HepG2 (cell line): ENCODE measurements around the gene TBC1D3H. TPM values are rescaled to one million over a fixed set of nuclear protein-coding genes. Genes with fewer than 3 reads are reported as not detected.
"Not testable (repeated sequence)": the region's sequence is repeated elsewhere in the genome, so short reads cannot be mapped to it uniquely, and the experiment has no call there.

Experiments
- ATAC-seq: fragments of 200-7000 bp; cut with Tn5 transposase; 3 replicates; pipeline ENCODE4 v1.9.1; 2020; ENCODE audit warnings: mild to moderate bottlenecking, moderate library complexity
- Bru-seq: library from RNA; stranded (reverse); fragments of 400-500 nt; gene quantifications from one replicate; lab custom pipeline; 2021; lab: Mats Ljungman, UMichigan
- BruChase-seq, 2 experiments: library from RNA; stranded (reverse); fragments of 400-500 nt; gene quantifications; one replicate each; lab custom pipeline; 2021; lab: Mats Ljungman, UMichigan
- BruUV-seq: library from RNA; stranded (reverse); fragments of 400-500 nt; replicated peaks from 2 replicates; lab custom pipeline; 2021; lab: Mats Ljungman, UMichigan
- CTCF ChIA-PET: fragments of 300-600 bp; formaldehyde crosslinking; extraction: SDS; loops from one replicate; lab custom pipeline; 2021; ENCODE audit warnings: low total read pairs, inconsistent platforms, low intra/inter-chr PET ratio; lab: Yijun Ruan, JAX
- POLR2A ChIA-PET: fragments of 350-600 bp; sonication (Branson Sonifier 250); formaldehyde crosslinking; loops from one replicate; lab custom pipeline; 2020; ENCODE audit warnings: antibody characterized with exemption, inconsistent platforms; lab: Yijun Ruan, JAX
- DNase-seq: peaks from one replicate; pipeline ENCODE4 v3.0.0-alpha.2; 2015; ENCODE audit warnings: low spot score
- FAIRE-seq: peaks from 3 replicates; lab custom pipeline; 2011; peaks lifted over from hg19 to GRCh38; lab: Jason Lieb, UNC
- H2AFZ ChIP-seq: one replicate; pipeline ENCODE4 v1.6.1; 2011; ENCODE audit warnings: low read length, inconsistent platforms
- H3K27ac ChIP-seq: fragments of 300-600 bp; 3 replicates; pipeline ENCODE4 v1.8.0; 2011; ENCODE audit warnings: mixed run types, mild to moderate bottlenecking, mixed read lengths, low read length, inconsistent platforms; ENCODE audit not compliant: insufficient read depth; ENCODE audit errors: extremely low read length
- H3K27me3 ChIP-seq, 2 experiments: fragments of 200-600 bp in 1 of 2; 2 replicates in 1 of 2; 3 replicates in 1 of 2; pipeline versions ENCODE4 v1.6.0 to v1.8.0; 2011; ENCODE audit warnings: low read length in 2 of 2, mild to moderate bottlenecking in 2 of 2, moderate library complexity in 2 of 2, inconsistent platforms in 1 of 2; ENCODE audit not compliant: insufficient read depth in 2 of 2, control insufficient read depth in 1 of 2
- H3K36me3 ChIP-seq, 2 experiments: fragments of 200-600 bp in 1 of 2; replicated peaks in 1 of 2; 2 replicates in 1 of 2; 3 replicates in 1 of 2; pipeline versions ENCODE4 v1.5.1 to v1.8.0; 2011; ENCODE audit warnings: low read length in 2 of 2, inconsistent platforms in 1 of 2; ENCODE audit not compliant: insufficient read depth in 2 of 2, control insufficient read depth in 1 of 2
- H3K4me1 ChIP-seq: 2 replicates; pipeline ENCODE4 v1.5.1; 2012; ENCODE audit warnings: low read length, inconsistent platforms; ENCODE audit not compliant: insufficient read depth
- H3K4me2 ChIP-seq: 2 replicates; pipeline ENCODE4 v1.6.0; 2011; ENCODE audit warnings: low read depth, low read length, inconsistent platforms
- H3K4me3 ChIP-seq, 3 experiments: fragments of 200-600 bp in 1 of 3; sonication (generic), shearing (Covaris generic) in 1 of 3; replicated peaks in 1 of 3; 2 replicates each; pipeline ENCODE4 v1.5.1; 2011 to 2016; ENCODE audit warnings: low read length in 3 of 3, inconsistent platforms in 2 of 3, low read depth in 2 of 3, mild to moderate bottlenecking in 2 of 3, control low read depth in 1 of 3, mixed read lengths in 1 of 3; ENCODE audit not compliant: insufficient read depth in 1 of 3
- H3K79me2 ChIP-seq: one replicate; pipeline ENCODE4 v1.6.1; 2011; ENCODE audit warnings: low read length, inconsistent platforms; ENCODE audit not compliant: insufficient read depth
- H3K9ac ChIP-seq: 2 replicates; pipeline ENCODE4 v1.6.0; 2011; ENCODE audit warnings: mild to moderate bottlenecking, low read depth, low read length, inconsistent platforms; ENCODE audit not compliant: insufficient read depth
- H3K9me3 ChIP-seq: 2 replicates; pipeline ENCODE4 v1.5.1; 2012; ENCODE audit warnings: mild to moderate bottlenecking, low read length
- H4K20me1 ChIP-seq: 2 replicates; pipeline ENCODE4 v1.6.0; 2011; ENCODE audit warnings: inconsistent platforms, mild to moderate bottlenecking, low read length, moderate library complexity; ENCODE audit not compliant: insufficient read depth
- WGBS: methylation state at CpG from one replicate; pipeline ENCODE4 v1.1.6; 2017; ENCODE audit warnings: low lambda C conversion rate; 5-methylcytosine and 5-hydroxymethylcytosine counted together
- in situ Hi-C: cut with HindIII; loops from 2 replicates; pipeline ENCODE4 v1.10.0; 2017; ENCODE audit warnings: low pct_unique_long_range_greater_than_20kb; ENCODE audit not compliant: extremely low pct_ligation_motif_present
- intact Hi-C: fragments of 100-400 bp; cut with micrococcal nuclease; formaldehyde crosslinking; loops from one replicate; pipeline ENCODE4 v1.10.0; 2022; ENCODE audit not compliant: unreplicated experiment
- long read RNA-seq, 2 experiments: library from RNA in 1 of 2; library from polyadenylated mRNA in 1 of 2; stranded (forward) in 1 of 2; unstranded in 1 of 2; transcript quantifications; one replicate each; pipeline ENCODE4 v2.0.0, GENCODE V29; 2019 to 2022
- polyA minus RNA-seq, 3 experiments: library from RNA; depleted of rRNA, polyadenylated mRNA; stranded (reverse); fragments of >200 nt; gene quantifications; 2 replicates each; pipeline ENCODE4 v1.2.3, GENCODE V29; 2011; ENCODE audit warnings: low replicate concordance in 1 of 3
- polyA plus RNA-seq, 8 experiments: library from polyadenylated mRNA; depleted of rRNA in 3 of 8; stranded (reverse) in 7 of 8; unstranded in 1 of 8; fragments of >200 nt; fragmentation: Illumina TruSeq in 4 of 8; extraction: Trizol in 4 of 8; gene quantifications; 2 replicates each; pipeline versions ENCODE4 v1.2.1 to v1.2.3, GENCODE V29; 2011 to 2016; ENCODE audit warnings: low read depth in 4 of 8, missing spikeins in 1 of 8, mixed read lengths in 1 of 8; ENCODE audit not compliant: insufficient read depth in 1 of 8
- total RNA-seq, 5 experiments: library from RNA; depleted of rRNA; stranded (reverse); fragments of >200 nt; fragmentation: Illumina TruSeq; extraction: Trizol; gene quantifications; 2 replicates each; pipeline ENCODE4 v1.2.3, GENCODE V29; 2016; ENCODE audit warnings: low read depth in 1 of 5
- TF ChIP-seq, protein P1 (sequence below): sonication (generic); formaldehyde crosslinking; IDR thresholded peaks from 2 replicates; pipeline ENCODE4 v1.5.0; 2020; ENCODE audit warnings: mild to moderate bottlenecking, missing genetic modification reagents, moderate library complexity

TBC1D3H gene
- 0.09 TPM in 1 of 2 replicates, not detected in the other for total RNA-seq (2016; rRNA removed; fragmentation: Illumina TruSeq; extraction: Trizol)
- not detected in 2 replicates for total RNA-seq (2016; cell fraction: cytosol; rRNA removed; fragmentation: Illumina TruSeq; extraction: Trizol; ENCODE audit: low read depth)
- total RNA-seq (2016; cell fraction: insoluble cytoplasmic fraction; rRNA removed; fragmentation: Illumina TruSeq; extraction: Trizol), result not detected in 2 replicates
- not detected in 2 replicates for total RNA-seq (2016; cell fraction: membrane; rRNA removed; fragmentation: Illumina TruSeq; extraction: Trizol)
- not detected in 2 replicates for total RNA-seq (2016; cell fraction: nucleus; rRNA removed; fragmentation: Illumina TruSeq; extraction: Trizol)
- polyA plus RNA-seq (2011; rRNA removed), result not detected in 2 replicates
- polyA plus RNA-seq (2011; cell fraction: cytosol; rRNA removed), result 0.05 and 0.40 TPM in 2 replicates
- polyA plus RNA-seq (2011; cell fraction: nucleus; rRNA removed), result not detected in 2 replicates
- 0.82 TPM in 1 of 2 replicates, not detected in the other for polyA plus RNA-seq (2012)
- polyA plus RNA-seq (2016; cell fraction: cytosol; fragmentation: Illumina TruSeq; extraction: Trizol; ENCODE audit: low read depth), result not detected in 2 replicates
- polyA plus RNA-seq (2016; cell fraction: insoluble cytoplasmic fraction; fragmentation: Illumina TruSeq; extraction: Trizol; ENCODE audit: low read depth), result not detected in 2 replicates
- polyA plus RNA-seq (2016; cell fraction: membrane; fragmentation: Illumina TruSeq; extraction: Trizol; ENCODE audit: low read depth), result not detected in 2 replicates
- polyA plus RNA-seq (2016; cell fraction: nucleus; fragmentation: Illumina TruSeq; extraction: Trizol; ENCODE audit: insufficient read depth, low read depth), result not detected in 2 replicates
- polyA minus RNA-seq (2011; rRNA and poly(A)+ RNA removed; ENCODE audit: low replicate concordance), result not detected in 2 replicates
- polyA minus RNA-seq (2011; cell fraction: cytosol; rRNA and poly(A)+ RNA removed), result not detected in 2 replicates
- polyA minus RNA-seq (2011; cell fraction: nucleus; rRNA and poly(A)+ RNA removed), result not detected in 2 replicates
- not detected for Bru-seq, nascent RNA
- BruChase-seq, experiment 1, labeled RNA remaining after a 6-hour chase, result not detected
- BruChase-seq, experiment 2, labeled RNA remaining after a 2-hour chase, result not detected
- long read RNA-seq, experiment 1, result 0 reads
- long read RNA-seq, experiment 2, result 0 reads

DNA sequence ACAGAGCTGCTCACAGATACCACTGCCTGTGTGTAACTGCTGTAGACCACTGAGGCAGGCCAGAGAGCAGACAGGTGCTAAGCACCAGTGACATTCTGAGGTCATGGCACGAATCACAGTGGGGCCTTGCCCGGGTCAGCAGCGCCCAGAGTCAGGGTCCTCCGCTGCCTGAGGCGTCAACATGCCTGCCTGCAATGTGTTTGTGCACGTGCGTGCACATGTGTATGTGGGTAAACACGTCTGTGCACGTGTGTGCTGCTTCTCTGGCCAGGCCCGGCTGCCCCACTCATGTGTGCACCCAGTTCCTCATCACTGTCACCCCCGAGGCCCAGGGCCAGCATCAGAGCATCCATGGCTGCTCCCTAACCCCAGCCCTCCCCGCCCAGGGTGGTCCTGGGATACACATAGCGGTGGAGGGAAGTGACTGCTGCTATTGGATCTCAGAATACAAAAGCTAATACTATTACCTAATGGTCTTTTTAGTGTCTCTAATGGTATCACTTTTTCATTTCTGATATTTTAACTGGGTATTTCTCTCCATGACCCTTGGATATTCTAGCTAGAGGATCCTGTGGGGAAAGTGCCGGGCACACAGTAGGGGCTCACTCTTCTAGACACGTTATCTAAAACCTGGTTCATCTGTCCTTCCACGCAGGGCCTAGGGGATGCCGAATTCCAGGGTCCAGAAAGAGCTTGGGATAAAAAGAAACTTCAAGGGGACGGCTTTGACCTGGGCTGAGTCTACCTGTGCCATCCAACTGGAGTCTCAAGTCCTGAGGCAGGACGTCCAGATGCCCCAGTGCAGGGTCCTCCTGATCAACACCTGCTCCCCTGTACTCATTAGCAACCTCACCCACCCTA, at the start of gene TBC1D3H:
Gene TBC1D3H, minus strand, starts transcription at position 51 of the 861 bp plus-strand sequence. CDS start 1,540 bp downstream, outside the sequence.
- H3K27me3 ChIP-seq, POLR2A ChIA-PET, FAIRE-seq, H3K4me2 ChIP-seq, H3K79me2 ChIP-seq, intact Hi-C loops, H3K27ac ChIP-seq, H3K36me3 ChIP-seq, H3K9me3 ChIP-seq, ATAC-seq, H4K20me1 ChIP-seq, CTCF ChIA-PET, DNase-seq, H3K9ac ChIP-seq, in situ Hi-C loops, H3K4me3 ChIP-seq, H3K4me1 ChIP-seq, BruUV-seq, H2AFZ ChIP-seq: not testable (repeated sequence)
- WGBS, result 10% methylated on average over 6 of the region's 19 CpGs

DNA sequence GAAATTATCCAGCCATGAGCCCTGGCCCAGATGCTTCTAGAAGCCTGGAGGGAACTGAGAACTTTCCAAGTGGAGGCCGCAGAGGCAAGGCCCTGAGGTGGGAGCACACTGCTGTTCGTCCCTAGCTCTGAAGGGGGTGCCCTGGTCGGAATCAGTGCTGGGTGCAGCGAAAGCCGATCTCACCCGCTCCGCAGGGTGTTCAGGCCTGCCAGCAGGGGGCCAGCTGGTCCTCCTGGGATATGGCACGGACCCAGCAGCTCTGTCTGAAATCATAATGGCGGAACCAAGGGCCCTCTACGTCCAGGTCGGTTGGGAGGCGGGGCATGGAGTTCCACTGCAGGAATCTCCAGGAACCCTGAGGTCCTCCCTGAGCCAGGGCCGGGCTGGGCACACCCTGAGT, 40.7 kb upstream of the TBC1D3H start:
- H3K27me3 ChIP-seq, H3K9ac ChIP-seq, H4K20me1 ChIP-seq, BruUV-seq, DNase-seq, H3K4me3 ChIP-seq, in situ Hi-C loops, H3K36me3 ChIP-seq, H3K4me1 ChIP-seq, ATAC-seq, H3K9me3 ChIP-seq, H2AFZ ChIP-seq, POLR2A ChIA-PET, intact Hi-C loops, H3K27ac ChIP-seq, H3K79me2 ChIP-seq, CTCF ChIA-PET, H3K4me2 ChIP-seq, FAIRE-seq: not testable (repeated sequence)
- no CpG with 5 or more reads among the region's 13 CpGs for WGBS
- TF ChIP-seq, protein P1, sequence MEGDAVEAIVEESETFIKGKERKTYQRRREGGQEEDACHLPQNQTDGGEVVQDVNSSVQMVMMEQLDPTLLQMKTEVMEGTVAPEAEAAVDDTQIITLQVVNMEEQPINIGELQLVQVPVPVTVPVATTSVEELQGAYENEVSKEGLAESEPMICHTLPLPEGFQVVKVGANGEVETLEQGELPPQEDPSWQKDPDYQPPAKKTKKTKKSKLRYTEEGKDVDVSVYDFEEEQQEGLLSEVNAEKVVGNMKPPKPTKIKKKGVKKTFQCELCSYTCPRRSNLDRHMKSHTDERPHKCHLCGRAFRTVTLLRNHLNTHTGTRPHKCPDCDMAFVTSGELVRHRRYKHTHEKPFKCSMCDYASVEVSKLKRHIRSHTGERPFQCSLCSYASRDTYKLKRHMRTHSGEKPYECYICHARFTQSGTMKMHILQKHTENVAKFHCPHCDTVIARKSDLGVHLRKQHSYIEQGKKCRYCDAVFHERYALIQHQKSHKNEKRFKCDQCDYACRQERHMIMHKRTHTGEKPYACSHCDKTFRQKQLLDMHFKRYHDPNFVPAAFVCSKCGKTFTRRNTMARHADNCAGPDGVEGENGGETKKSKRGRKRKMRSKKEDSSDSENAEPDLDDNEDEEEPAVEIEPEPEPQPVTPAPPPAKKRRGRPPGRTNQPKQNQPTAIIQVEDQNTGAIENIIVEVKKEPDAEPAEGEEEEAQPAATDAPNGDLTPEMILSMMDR, result peak; percentile 50

DNA sequence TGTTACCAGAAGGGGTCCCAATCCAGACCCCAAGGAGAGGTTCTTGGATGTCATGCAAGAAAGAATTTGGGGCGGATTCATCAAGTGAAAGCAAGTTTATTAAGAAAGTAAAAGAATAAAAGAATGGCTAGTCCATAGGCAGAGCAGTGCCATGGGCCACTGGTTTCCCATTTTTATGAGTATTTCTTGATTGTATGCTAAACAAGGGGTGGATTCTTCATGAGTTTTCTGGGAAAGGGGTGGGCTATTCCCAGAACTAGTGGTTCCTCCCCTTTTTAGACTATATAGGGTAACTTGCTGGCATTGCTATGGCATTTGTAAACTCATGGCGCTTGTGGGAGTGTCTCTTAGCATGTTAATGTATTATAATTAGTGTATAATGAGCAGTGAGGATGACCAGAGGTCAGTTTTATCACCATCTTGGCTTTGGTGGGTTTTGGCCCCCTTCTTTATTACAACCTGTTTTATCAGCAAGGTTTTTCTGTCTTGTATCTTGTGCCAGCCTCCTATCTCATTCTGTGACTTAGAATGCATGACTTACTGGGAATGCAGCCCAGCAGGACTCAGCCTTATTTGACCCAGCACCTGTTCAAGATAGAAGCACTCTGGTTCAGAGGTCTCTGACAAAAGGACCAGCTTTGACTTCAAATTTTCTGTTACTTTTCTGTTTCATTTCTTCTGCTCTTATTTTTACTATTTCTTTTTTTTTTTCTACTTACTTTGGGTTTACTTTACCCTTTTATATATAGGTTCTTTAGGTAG, 27.1 kb upstream of the TBC1D3H start:
- H4K20me1 ChIP-seq, H3K27ac ChIP-seq, H3K4me3 ChIP-seq, in situ Hi-C loops, ATAC-seq, H3K4me2 ChIP-seq, H3K27me3 ChIP-seq, FAIRE-seq, H3K9me3 ChIP-seq, H3K36me3 ChIP-seq, CTCF ChIA-PET, BruUV-seq, DNase-seq, H2AFZ ChIP-seq, H3K79me2 ChIP-seq, intact Hi-C loops, H3K9ac ChIP-seq, H3K4me1 ChIP-seq, POLR2A ChIA-PET: not testable (repeated sequence)
- WGBS, result 11% methylated on average over 1 of the region's 2 CpGs
